ENCODE results near the gene SRSF6.
"Not testable (repeated sequence)": the region's sequence is repeated elsewhere in the genome, so short reads cannot be mapped to it uniquely, and the experiment has no call there.

Gene SRSF6

GRCh38 chr20:43450841-43451799 lies 6.6 kb upstream of the SRSF6 start:
- DNase-seq, result no peak

DNA sequence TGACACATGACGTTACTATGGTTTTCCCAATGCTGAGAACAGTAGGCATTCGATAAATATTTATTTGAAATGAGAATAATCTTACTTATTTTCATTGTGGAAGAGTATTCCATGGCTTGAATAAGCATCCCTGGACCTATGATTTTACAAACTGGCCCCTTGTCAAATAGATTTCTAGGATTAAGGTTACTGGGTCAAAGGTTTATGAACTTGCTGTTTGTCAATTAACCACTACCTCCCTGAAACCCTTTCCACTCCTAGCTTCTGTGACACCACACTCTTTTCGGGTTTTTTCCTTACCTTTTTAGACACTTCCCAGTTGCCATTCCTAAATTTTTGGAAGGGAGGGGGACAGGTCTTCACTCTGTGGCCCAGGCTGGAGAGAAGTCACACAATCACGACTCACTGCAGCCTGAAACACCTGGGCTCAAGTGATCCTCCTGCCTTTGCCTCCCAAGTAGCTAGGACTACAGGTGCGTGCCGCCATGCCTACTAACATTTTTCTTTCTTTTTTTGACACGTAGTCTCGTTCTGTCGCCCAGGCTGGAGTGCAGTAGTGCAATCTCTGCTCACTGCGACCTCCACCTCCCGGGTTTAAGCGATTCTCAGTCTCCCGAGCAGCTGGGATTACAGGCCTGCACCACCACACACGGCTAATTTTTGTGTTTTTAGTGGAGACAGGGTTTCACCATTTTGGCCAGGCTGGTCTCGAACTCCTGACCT lies 5.1 kb upstream of the SRSF6 start:
- no peak for DNase-seq

DNA sequence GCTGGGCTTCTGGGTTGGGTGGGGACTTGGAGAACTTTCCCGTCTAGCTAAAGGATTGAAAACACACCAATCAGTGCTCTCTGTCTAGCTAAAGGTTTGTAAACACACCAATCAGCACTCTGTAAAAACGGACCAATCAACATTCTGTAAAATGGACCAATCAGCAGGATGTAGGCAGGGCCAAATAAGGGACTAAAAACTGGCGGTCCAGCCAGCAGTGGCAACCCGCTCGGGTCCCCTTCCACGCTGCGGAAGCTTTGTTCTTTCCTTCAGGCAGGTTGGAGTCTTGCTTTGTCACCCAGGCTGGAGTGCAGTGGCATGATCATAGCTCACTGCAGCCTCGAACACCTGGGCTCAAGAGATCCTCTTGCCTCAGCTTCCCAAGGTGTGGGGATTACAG lies 1.4 kb upstream of the SRSF6 start:
- not testable (repeated sequence) for DNase-seq

DNA sequence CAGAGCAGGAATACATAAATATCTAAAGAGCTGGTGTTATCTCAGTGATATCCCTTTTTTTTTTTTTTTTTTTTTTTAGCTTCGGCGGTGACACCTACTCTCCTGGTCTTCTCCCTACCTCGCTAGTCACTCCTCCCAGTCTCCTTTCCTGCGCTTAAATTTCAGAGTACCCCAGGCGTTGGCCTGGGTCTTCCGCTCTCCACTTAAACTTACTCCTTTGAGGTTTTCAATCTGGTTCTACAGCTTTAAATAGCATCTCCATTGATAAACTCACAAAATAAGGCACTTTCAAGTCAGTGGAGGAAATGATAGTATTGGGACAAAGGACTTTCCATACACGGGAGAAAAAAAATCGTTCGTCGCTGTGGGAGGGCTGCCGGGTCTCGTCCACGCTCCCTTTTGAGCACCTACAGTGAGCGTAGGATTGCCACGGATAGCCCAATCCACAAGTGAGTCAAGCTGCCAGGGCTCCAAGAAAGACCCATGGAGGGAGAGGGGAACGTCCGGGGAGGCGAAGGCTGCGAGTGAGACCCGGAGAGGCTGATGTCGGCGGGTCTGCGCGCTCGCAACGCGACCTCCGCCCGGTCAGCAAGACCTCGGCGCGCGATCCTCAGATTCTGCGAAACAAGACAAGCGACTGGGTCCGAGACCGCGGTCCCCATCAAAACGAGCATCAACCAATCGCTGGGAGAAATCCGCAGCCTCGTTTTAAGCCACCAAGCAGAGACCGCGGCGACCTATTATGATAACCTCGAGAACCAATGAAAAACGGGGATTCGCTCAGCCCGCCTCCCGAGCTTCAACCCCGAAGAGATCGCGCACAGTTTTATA lies 672 bp upstream of the SRSF6 start:
- peak in 5 of 6 experiments; percentile 76 to 94 (median 88) for DNase-seq

- DNase-seq, result peak in 2 of 6 experiments; percentile 41 to 50
Observed at GRCh38 chr20:43458422-43458924, 777 bp downstream of the SRSF6 start.

GRCh38 chr20:43459022-43459942 lies 1.6 kb downstream of the SRSF6 start:
- DNase-seq, result peak in 1 of 6 experiments; percentile 4

GRCh38 chr20:43460172-43460829 lies 2.6 kb downstream of the SRSF6 start:
- no peak for DNase-seq

DNA sequence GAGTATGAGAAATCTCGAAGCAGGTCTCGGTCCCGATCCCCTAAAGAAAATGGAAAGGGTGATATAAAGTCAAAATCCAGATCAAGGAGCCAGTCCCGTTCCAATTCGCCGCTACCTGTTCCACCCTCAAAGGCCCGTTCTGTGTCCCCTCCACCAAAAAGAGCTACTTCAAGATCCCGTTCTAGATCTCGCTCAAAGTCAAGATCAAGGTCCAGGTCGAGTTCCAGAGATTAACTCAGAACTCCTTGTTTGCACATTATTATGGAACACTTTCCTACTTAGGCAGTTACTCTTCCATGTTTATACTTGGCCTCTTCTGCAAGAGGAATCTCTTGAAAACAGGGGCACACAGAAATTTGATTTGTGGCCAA lies 3.1 kb downstream of the SRSF6 start:
- DNase-seq, result no peak

- DNase-seq, result no peak
Observed at GRCh38 chr20:43461894-43462659, 4.4 kb downstream of the SRSF6 start.

GRCh38 chr20:43462660-43463526 lies 5.2 kb downstream of the SRSF6 start:
- DNase-seq, result no peak

DNA sequence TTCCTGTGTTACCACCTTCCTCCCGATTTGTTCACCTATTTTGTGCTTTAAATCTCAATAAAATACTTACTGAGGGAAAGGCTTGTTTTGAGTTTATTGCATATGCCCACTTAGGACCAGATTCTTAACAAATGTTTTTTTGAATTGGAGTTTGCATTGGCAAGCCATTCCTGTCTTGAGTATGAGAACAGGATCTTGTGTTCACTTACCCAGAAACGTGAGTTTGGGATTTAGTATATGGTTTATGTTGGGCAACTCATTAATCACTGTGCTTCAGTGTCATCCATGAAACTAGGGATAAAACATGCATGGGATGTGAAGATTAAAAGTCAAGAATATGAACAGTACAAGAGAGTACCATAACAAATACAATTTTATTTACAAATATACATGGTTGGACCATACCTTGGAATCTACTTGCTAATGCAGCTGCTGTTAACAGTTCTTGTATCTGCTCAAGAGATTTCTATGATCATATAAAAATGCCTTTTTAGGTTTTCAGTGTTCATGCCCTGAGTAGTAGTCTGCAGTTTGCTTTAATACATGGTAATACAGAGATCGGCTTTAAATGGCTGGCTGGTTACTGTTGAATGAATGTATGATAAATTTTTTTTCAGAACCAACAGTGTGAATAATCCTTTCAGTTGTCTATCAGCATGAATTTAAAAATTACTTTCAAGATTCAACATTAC lies 6.0 kb downstream of the SRSF6 start:
- DNase-seq, result no peak

DNA sequence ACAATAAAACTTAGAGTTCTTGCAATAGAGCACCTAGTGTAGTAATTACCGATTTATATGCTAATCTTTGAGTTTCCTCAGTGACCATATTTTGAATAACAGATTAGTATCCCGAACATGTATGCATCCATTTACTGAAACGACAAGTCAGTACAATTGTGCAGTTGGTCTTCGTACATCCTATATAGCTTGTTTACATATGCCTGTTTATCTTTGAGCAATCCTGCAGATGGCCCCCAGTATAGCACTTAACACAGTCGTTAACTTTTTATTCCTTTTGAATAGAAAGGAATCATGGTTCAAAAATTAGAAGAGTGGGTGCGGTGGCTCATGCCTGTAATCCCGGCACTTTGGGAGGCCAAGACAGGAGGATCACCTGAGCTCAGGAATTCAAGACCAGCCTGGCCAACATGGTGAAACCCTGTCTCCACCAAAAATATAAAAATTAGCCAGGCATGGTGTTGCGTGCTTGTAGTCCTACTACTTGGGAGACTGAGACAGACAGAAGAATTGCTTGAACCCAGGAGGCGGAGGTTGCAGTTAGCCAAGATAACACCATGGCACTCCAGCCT lies 6.6 kb downstream of the SRSF6 start:
- no peak for DNase-seq

- DNase-seq, result no peak
Observed at GRCh38 chr20:43465625-43465943, 7.9 kb downstream of the SRSF6 start.

GRCh38 chr20:43467589-43467988 lies 9.9 kb downstream of the SRSF6 start:
- no peak for DNase-seq

GRCh38 chr20:43472671-43473380 lies 15.1 kb downstream of the SRSF6 start:
- no peak for DNase-seq

GRCh38 chr20:43473381-43473704 lies 15.6 kb downstream of the SRSF6 start:
- DNase-seq, result no peak

DNA sequence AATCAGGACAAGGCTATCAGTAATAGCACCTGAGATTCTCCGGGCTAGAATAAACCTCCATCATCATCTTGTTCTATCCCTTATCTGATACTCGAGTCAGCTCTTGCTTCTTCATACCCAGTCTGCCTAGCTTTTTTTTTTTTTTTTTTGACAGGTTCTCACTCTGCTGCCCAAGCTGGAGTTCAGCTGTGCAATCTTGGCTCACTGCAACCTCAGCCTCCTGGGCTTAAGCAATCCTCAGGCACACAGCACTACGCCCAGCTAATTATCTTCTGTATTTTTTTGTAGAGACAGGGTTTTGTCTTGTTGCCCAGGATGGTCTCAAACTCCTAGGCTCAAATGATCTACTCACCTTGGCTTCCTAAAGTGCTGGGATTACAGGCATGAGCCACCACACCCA lies 19.5 kb downstream of the SRSF6 start:
- DNase-seq, result no peak

DNA sequence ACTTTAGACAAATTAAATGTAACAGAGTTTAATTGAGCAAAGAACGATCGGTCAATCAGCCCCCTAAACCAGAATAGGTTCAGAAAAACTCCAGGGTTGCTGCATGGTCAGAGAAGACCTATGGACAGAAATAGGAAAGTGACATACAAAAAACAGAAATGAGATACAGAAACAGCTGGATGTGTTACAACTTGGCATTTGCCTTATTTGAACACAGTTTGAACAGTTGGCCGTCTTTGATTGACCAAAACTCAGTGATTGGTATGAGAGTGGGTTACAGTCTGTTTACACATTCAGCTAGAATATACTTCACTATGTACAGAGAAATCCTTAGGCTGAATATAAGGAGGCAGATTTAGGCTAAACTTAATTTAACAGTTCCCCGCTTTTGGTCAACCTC lies 19.9 kb downstream of the SRSF6 start:
- no peak for DNase-seq
